Testis (tissue), 3 donors: Measurements from ENCODE around the gene LRP1B. TPM values are rescaled to one million over a fixed set of nuclear protein-coding genes. Genes with fewer than 3 reads are reported as not detected.

Experiments used
- DNase-seq: peaks from one replicate; pipeline ENCODE4 v3.0.0-alpha.2; 2019
- H3K27ac ChIP-seq, 2 donors: fragments of 200-600 bp; sonication (generic); one replicate each; pipeline ENCODE4 v1.5.1; 2019
- H3K27me3 ChIP-seq: fragments of 200-600 bp; sonication (generic); one replicate; pipeline ENCODE4 v1.5.1; 2019
- H3K36me3 ChIP-seq: fragments of 200-600 bp; sonication (generic); one replicate; pipeline ENCODE4 v1.5.1; 2017; ENCODE audit warnings: low read depth; ENCODE audit errors: missing control alignments
- H3K4me1 ChIP-seq: fragments of 200-600 bp; sonication (generic); one replicate; pipeline ENCODE4 v1.5.1; 2019
- H3K4me3 ChIP-seq, 2 donors: fragments of 200-600 bp; sonication (generic); one replicate each; pipeline ENCODE4 v1.5.1; 2017 to 2019
- H3K9me3 ChIP-seq: fragments of 200-600 bp; sonication (generic); one replicate; pipeline ENCODE4 v1.5.1; 2017
- CTCF ChIP-seq, 3 experiments: fragments of 450-650 bp in 2 of 3; fragments of 200-600 bp in 1 of 3; sonication (generic) in 1 of 3; IDR thresholded peaks; one replicate each; pipeline ENCODE4 v1.5.1; 2016 to 2019; ENCODE audit warnings: antibody characterized with exemption in 3 of 3, mild to moderate bottlenecking in 2 of 3, moderate library complexity in 1 of 3
- POLR2A ChIP-seq: fragments of 450-650 bp; IDR thresholded peaks from one replicate; pipeline ENCODE4 v1.6.1; 2017; ENCODE audit warnings: antibody characterized with exemption, mild to moderate bottlenecking, moderate library complexity
- WGBS, 2 donors: methylation state at CpG; one replicate each; pipeline ENCODE4 v1.1.5; 2018; 5-methylcytosine and 5-hydroxymethylcytosine counted together
- intact Hi-C: fragments of 100-400 bp; cut with DNase I; formaldehyde crosslinking; loops from one replicate; pipeline ENCODE4 v1.15.1; 2023; ENCODE audit warnings: low total_unique reads
- polyA plus RNA-seq: library from polyadenylated mRNA; stranded (reverse); fragments of 350-450 nt; fragmentation: Illumina TruSeq; extraction: RNeasy Lipid Tissue Mini Kit (QIAGEN cat#74804); gene quantifications from one replicate; pipeline ENCODE4 v1.2.3, GENCODE V29; 2014; ENCODE audit warnings: low read depth, low replicate concordance; ENCODE audit not compliant: insufficient read depth
- total RNA-seq, 2 donors: library from RNA; depleted of rRNA; stranded (reverse); fragments of >200 nt; gene quantifications; one replicate each; pipeline ENCODE4 v1.2.3, GENCODE V29; 2016

LRP1B gene
- total and polyA plus RNA-seq, 3 donors from 2014 or later, result 0.79 to 1.9 (median 0.84) TPM

- TF ChIP-seq CTCF (IDR thresholded peaks at IDR 0.05) (no peak), POLR2A (no peak)
- no peaks in the 10 kb centered on the region for H3K4me1 ChIP-seq
- no peaks in the 10 kb centered on the region for H3K9me3 ChIP-seq
- no peak for DNase-seq
- no peaks in the 10 kb centered on the region for H3K27me3 ChIP-seq
- WGBS, 2 donors, result 56 to 74% methylated on average over 5 of the region's 5 CpGs
- intact Hi-C loops, result no loop called here
- H3K36me3 ChIP-seq, result no peaks in the 10 kb centered on the region
- H3K27ac ChIP-seq, result no peak overlapping the region
- no peak overlapping the region for H3K4me3 ChIP-seq
Observed at GRCh38 chr2:141579071-141579470, 551.7 kb downstream of the LRP1B start.

- Histone ChIP-seq H3K27me3 (no peaks in the 10 kb centered on the region), H3K27ac (no peak overlapping the region), H3K4me1 (no peaks in the 10 kb centered on the region), H3K36me3 (no peaks in the 10 kb centered on the region), H3K4me3 (no peak overlapping the region), H3K9me3 (no peaks in the 10 kb centered on the region)
- WGBS, 2 donors, result 71 to 81% methylated on average over 4 to 10 of the region's 10 CpGs
- TF ChIP-seq CTCF (IDR thresholded peaks at IDR 0.05) (no peak), POLR2A (no peak)
- intact Hi-C loops, result no loop called here
- no peak for DNase-seq
Observed at GRCh38 chr2:141570474-141571131, 560.2 kb downstream of the LRP1B start.

GRCh38 chr2:141569941-141570340, 560.9 kb downstream of the LRP1B start:
- H3K4me3 ChIP-seq, result no peak overlapping the region
- H3K27ac ChIP-seq, result no peak overlapping the region
- WGBS, 2 donors, result 88 to 89% methylated on average over 4 of the region's 4 CpGs
- TF ChIP-seq POLR2A (no peak), CTCF (IDR thresholded peaks at IDR 0.05) (no peak)
- H3K4me1 ChIP-seq, result no peaks in the 10 kb centered on the region
- H3K27me3 ChIP-seq, result no peaks in the 10 kb centered on the region
- H3K9me3 ChIP-seq, result no peaks in the 10 kb centered on the region
- intact Hi-C loops, result no loop called here
- H3K36me3 ChIP-seq, result no peaks in the 10 kb centered on the region
- no peak for DNase-seq

DNA sequence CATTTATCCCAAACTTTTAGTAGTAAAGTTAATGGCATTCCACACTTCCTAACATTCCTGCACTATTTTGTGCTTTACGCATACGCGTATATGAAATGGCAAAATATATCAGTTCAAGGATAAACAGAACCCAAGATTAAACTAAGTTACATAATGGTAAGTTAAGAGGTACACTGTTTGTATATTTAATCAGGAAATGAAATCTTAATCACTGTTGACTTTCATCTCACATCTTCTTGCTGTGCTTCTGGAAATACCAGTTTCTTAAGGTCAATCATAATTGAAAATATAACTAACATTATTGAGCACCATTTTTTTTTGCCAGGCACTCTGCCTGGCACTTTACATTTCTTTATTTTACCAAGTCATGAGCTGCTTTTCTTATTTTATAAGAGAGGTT, 565.2 kb downstream of the LRP1B start:
- Histone ChIP-seq H3K9me3 (no peaks in the 10 kb centered on the region), H3K27me3 (no peaks in the 10 kb centered on the region), H3K4me3 (no peak overlapping the region), H3K27ac (no peak overlapping the region), H3K4me1 (no peaks in the 10 kb centered on the region), H3K36me3 (no peaks in the 10 kb centered on the region)
- WGBS, 2 donors, result 95 to 99% methylated on average over 3 of the region's 3 CpGs
- intact Hi-C loops, result no loop called here
- DNase-seq, result no peak
- TF ChIP-seq POLR2A (no peak), CTCF (IDR thresholded peaks at IDR 0.05) (no peak)

DNA sequence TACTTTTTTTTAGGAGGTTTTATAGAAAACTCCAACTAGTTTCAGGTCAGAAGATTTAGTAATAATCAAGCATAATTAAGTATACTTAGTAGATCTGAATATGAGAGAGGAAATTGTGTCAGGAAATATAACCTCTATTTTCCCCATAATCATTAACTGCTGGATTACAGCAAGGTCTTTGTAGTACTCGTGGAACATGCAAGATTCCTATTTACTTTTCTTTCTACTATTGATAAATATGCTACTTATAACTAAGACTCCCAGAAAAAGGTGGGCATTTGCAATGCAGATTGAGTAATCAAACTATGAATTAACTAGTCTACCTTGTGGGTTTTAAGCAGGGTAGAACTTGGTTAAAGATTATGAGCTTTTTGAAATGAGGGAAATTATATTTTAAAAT, 570.1 kb downstream of the LRP1B start:
- DNase-seq, result no peak
- intact Hi-C loops, result no loop called here
- H3K36me3 ChIP-seq, result no peaks in the 10 kb centered on the region
- no peak overlapping the region for H3K27ac ChIP-seq
- 63 to 81% methylated on average over 1 of the region's 1 CpG for WGBS, 2 donors
- no peak for TF ChIP-seq CTCF (IDR thresholded peaks at IDR 0.05)
- no peak for TF ChIP-seq POLR2A
- no peak overlapping the region for H3K4me3 ChIP-seq
- H3K4me1 ChIP-seq, result no peaks in the 10 kb centered on the region
- H3K27me3 ChIP-seq, result no peaks in the 10 kb centered on the region
- H3K9me3 ChIP-seq, result no peaks in the 10 kb centered on the region
